GM18499 (cell line): ENCODE measurements around the gene CIB4.

ENCODE experiments used
- ATAC-seq: cut with Tn5 transposase; IDR thresholded peaks from one replicate; pipeline ENCODE4 v1.9.1; 2021; ENCODE audit warnings: moderate number of reproducible peaks; ENCODE audit not compliant: insufficient read depth, unreplicated experiment

The CIB4 gene

GRCh38 chr2:26560892-26561291, 80.3 kb downstream of the CIB4 start:
- no peak for ATAC-seq

GRCh38 chr2:26559556-26559955, 81.6 kb downstream of the CIB4 start:
- no peak for ATAC-seq

DNA sequence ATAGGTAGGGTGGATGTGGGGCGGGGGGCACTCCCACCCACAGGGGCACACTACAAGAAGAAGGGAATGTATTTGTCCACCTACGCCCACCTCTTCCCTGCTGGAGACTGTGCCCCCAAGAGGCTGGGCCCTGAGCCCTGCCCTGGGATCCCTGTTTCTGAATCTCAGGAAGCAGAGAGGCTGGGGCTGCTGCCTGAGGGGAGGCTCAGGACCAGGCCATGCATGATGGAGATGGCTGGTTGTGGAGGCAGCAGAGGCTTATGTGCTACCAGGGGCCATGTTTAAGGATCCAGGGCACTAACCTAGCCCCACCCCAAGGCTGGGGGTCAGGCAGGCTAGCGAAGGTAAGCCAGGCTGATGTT, 82.1 kb downstream of the CIB4 start:
- no peak for ATAC-seq

DNA sequence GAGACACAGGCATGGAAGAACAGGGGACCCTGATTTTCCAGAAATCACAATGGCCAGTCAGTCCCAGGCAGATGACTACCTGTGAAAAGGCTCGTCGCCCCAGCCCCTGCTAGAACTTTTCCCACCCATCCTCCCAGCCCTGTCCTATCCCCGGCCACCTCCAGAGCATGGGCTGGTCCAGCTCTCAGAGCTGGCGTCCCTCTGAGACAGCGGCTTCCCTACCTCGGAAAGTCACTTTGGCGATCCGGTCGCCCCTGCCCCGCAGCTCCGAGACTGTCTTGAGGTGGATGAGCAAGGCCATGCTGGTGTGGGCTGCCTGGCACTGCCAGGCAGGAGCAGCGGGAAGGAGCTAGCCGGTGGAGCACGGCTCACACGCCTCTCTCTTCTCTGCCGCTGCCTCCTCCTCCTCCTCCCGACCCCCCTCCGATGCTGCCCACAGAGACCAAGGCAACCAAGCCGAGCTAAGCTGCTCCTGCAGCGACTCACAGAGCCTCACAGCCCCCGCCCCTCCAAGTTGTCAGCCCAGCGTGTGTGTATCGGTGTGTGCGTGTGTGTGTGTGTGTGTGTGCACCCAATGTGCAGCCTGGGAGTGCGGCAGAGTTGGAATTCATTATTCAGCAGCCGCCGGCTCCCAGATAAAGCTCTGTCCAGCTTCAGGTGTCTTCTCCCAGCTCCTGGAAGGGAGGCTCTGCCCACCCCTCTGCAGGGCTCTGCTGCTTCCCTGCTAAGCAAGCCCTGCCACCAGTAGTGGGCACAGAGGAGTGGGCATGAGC, 82.7 kb downstream of the CIB4 start:
- no peak for ATAC-seq

DNA sequence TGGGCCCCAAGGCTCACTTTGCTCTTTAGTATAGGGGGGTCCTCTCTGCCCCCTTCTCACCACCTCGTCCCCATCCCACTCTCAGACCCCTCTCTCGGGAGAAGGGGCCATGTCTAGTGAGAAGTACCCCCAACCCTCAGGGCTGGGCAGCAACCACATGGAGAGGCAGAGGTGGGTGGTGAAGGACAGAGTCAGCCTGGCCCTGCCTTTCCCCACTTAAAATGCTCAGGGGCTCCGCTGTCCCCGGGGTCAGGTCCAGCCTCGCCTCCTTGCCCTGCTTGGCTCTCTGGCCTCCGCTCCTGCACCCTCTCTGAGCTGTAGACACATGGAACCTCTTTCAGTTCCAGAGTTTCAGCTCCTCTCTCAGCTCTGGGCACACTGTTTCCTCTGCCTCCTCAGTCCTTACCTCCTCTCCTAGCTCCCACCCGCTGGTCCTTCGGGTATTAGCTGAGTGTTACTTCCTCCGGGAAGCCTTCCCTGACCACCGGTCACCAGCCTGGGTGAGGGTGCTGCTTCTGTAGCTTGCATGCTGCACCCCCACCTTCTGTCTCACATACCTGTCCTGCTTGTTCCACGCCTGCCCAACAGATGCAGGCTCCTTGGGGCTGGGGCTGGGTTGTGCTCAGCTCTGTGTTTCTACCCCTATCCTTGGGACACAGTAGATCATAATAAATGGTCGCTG, 83.8 kb downstream of the CIB4 start:
- no peak for ATAC-seq

DNA sequence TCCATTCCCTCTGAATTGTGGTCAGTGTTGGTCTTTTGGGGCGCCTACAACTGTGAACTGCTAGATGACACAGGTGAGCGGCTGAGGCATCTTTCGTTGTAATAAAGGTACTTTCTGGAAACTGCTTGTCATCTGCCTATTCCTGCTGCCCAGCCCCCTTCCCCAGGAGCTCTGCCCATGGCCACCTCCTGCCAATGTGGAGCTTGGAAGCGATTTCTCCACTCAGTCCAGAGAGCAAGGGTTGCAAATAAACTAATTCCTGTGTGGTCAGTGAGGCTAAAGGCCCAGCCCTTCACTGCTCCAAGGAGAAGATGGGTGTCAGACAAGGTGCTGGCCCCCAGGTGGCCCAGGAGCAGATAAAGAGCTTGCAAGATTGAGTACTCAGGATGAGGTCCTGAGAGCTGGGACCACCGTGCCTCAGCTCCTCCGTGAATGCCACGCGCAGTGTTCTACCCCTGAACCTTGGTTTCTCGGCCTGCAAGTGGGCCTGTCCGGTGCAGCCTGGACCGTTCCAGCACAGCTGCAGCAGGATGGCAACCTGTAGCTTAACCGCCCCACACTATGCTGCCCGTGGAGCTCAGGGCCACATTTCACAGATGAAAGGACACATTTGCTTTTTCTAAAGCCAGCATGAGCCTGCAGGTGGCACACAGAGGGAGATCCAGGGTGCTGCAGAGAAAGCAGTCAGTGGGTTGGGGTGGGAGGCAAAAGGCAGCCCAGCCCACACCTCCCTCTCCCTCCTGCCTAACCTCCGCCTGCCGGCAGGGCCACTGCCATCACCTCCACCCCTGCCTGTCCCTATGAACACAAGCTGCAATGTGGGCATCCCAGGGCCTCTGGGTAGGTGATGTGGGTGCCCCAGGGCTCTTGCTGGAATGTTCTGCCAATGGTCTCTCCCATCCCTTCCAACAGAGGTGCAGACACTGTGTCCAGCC, 84.6 kb downstream of the CIB4 start:
- ATAC-seq: no peak

DNA sequence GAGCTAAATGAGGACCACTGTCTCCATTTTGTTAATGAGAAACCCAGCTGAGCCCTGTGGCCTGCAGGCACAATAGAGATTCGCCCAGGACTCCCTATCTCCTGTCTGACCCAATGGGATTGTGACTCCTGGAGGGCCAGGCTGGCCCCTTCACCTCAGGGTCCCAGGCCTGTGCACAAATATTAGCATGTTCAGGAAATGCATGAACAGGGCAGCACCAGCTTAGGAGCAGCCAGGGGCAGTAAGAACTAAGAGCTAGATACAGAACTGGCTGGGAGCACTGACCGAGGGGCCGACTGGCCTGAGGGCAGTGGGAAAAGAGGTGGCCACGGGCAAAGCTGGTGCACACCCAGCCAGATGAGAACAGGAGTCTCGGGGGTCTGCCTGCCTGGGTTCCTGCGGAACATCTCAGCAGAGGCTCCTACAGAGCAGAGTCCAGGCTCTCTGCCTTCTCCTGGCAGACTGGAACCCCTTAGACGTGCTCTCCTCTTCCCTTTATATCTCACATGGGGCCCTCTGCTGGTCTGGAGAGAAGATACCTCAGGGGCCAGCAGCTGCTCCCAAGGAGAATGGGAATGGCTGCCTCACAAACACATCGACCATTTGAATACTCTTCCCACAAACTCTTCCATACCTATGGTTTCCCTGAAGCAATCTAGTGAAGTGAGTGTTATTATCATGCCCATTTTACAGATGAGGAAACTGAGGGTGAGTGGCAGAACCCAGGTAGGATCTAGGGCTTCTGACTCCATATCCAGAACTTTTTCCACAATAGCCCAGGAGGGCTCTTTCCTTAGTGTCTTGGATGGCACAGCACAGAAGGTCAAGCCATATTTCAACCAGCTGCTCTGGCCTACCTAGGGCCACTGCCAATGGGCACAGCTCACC, 85.7 kb downstream of the CIB4 start:
- ATAC-seq: no peak

DNA sequence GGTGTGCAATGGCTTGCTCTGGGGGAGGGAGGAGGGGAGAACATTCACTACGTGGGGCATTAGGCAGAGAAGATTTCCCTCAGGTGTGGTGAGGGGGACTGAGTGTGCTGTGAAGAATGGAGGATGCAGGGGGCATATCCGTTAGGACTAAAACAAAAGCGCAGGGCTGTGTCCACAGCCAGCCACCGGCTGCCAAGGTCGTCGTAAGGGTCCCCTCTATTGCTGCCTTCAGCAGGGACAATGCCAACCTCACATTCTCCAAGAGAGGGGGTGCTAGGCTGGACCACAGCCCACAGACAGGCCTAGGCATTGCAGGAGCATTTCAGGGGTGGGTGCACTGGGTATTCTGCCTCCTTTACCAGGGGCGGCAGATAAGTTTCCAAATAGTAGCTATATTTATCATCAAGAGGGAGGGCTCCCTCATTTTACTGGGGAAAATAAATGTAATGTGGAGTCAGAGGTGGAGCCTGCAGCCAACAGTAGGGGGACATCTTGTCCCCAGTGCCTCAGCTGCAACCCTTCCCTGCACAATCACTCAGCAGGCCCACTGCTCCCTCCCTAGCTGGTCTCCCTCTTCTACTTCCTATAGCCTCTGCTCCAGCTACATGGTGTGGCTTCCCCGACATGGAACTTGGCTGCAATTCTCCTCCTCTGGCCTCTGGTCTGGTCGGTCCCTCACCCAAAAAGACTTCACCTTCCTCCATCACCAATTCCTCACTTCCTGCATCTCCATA, 88.4 kb downstream of the CIB4 start:
- ATAC-seq: no peak

- ATAC-seq: no peak
Measured at GRCh38 chr2:26550276-26551015, 90.7 kb downstream of the CIB4 start.

DNA sequence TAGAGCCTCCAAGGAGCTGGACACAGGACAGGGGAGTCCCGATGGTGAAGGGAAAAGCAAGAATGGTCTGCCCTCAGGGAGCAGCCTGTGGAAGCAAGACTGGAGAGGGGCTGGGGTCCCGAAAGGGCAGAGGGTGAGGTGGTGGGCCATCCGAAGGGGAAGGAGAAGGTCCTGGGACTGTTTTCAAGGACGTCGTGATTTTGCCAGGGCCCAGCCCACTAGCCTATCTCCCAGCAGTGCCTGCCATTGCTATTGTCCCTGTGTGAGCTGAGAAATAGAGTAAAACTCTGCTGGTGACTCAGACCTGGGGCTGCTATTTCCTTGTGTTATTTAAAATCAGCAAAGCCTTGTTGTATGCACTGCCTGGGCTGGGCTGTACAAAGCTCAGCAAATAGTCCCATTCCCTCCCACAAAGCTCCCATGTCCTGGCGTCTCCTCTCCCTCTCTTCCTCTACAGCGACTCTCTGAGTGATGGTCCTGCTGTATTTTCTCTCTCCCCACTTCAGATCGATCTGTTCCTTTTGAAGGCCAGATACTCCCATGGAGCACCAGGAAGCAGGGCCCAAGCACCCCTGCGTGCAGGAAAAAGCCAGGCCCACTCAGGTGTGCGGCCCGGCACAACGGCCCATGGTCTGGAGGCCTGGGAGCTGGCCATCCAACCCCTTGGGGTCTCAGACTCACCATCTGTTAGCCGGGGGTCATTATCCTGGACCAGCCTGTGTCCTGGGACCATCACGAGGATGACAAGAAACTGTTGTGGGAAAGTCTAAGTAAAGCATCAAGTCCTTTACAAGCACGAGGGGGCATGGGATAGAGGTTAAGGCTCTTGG, 98.3 kb downstream of the CIB4 start:
- no peak for ATAC-seq

- no peak for ATAC-seq
Measured at GRCh38 chr2:26542194-26542455, 99.0 kb downstream of the CIB4 start.

GRCh38 chr2:26541401-26542193, 99.6 kb downstream of the CIB4 start:
- no peak for ATAC-seq

DNA sequence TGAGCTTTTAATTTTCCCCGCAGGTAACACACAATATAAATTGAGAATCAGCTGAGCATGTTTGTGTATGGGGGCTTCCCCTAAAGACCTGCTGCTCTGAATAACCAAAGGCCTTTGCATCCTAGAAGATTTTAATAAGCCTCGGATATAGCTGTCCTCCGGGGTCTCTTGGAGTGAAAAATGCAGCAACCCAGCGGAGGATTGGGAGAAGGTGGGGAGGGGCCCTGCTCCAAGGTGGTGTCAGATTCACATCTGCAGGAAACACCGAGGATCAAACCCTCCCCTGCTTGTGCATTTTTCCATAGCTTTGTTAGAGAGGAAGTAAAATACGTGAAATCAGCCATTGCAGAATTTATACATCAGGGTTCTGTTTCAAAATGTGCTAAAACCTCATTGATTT, 100.2 kb downstream of the CIB4 start:
- no peak for ATAC-seq

DNA sequence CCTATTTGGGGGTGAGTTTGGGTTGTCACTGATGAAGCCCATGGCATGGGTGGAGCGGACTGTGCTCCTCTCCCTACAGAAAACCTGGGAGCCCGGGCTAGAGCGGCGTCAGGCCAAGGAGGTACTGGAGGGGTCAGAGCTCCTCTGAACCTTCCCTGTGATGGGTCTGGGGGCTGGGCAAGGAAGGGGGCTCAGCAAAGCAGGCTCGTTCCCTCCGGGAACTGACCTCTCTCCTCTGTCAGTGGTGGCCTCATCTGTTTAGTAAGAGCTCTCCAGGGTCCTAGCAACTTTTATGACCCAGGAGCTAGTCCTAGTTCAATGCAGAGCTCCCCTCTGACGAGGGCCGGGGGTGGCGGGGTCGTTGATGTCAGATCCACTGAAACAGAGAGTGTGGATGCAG, 100.9 kb downstream of the CIB4 start:
- no peak for ATAC-seq

- ATAC-seq: no peak
Measured at GRCh38 chr2:26537826-26538475, 103.2 kb downstream of the CIB4 start.

GRCh38 chr2:26537069-26537825, 103.9 kb downstream of the CIB4 start:
- ATAC-seq: no peak
